GM12878 (cell line): ENCODE results near the gene NEUROD6. TPM values are rescaled to one million over a fixed set of nuclear protein-coding genes. Genes with fewer than 3 reads are reported as not detected.

Experiments used
- ATAC-seq: fragments of 200-7000 bp; cut with Tn5 transposase; 3 replicates; pipeline ENCODE4 v1.9.1; 2020; ENCODE audit warnings: mild to moderate bottlenecking, moderate library complexity
- BruUV-seq: library from RNA; stranded (reverse); fragments of 400-500 nt; replicated peaks from 2 replicates; lab custom pipeline; 2021; lab: Mats Ljungman, UMichigan
- CTCF ChIA-PET: fragments of 300-600 bp; sonication (Branson Sonifier 250); formaldehyde crosslinking; extraction: SDS; loops from one replicate; lab custom pipeline; 2021; ENCODE audit warnings: inconsistent platforms; lab: Yijun Ruan, JAX
- POLR2A ChIA-PET: fragments of 350-600 bp; formaldehyde crosslinking; extraction: SDS; loops from one replicate; lab custom pipeline; 2021; ENCODE audit warnings: inconsistent platforms; lab: Charles Lee
- RAD21 ChIA-PET: fragments of 300-600 bp; sonication (Branson Sonifier 250); formaldehyde crosslinking; loops from one replicate; lab custom pipeline; 2023; ENCODE audit warnings: antibody characterized with exemption; ENCODE audit not compliant: unreplicated experiment; lab: Charles Lee
- SMC1A ChIA-PET: fragments of 300-600 bp; sonication (Branson Sonifier 250); formaldehyde crosslinking; loops from one replicate; lab custom pipeline; 2023; ENCODE audit not compliant: unreplicated experiment, uncharacterized antibody; lab: Charles Lee
- DNase-seq: peaks from one replicate; pipeline ENCODE4 v3.0.0-alpha.2; 2011; ENCODE audit warnings: low read depth, low spot score
- FAIRE-seq: peaks from 3 replicates; lab custom pipeline; 2011; peaks lifted over from hg19 to GRCh38; lab: Jason Lieb, UNC
- H2AFZ ChIP-seq: 2 replicates; pipeline ENCODE4 v1.6.0; 2011; ENCODE audit warnings: low read depth, low read length, control low read depth; ENCODE audit not compliant: control insufficient read depth
- H3K27ac ChIP-seq: 2 replicates; pipeline ENCODE4 v1.5.1; 2011; ENCODE audit warnings: control low read depth; ENCODE audit not compliant: control insufficient read depth, insufficient read depth
- H3K27me3 ChIP-seq, 2 experiments: replicated peaks in 1 of 2; 2 replicates each; pipeline versions ENCODE4 v1.6.0 to v1.6.1; 2011; ENCODE audit warnings: low read length in 1 of 2; ENCODE audit not compliant: control insufficient read depth in 2 of 2, insufficient read depth in 2 of 2
- H3K36me3 ChIP-seq, 2 experiments: 2 replicates each; pipeline ENCODE4 v1.5.1; 2011; ENCODE audit warnings: low read length in 1 of 2; ENCODE audit not compliant: control insufficient read depth in 2 of 2, insufficient read depth in 2 of 2
- H3K4me1 ChIP-seq: 2 replicates; pipeline ENCODE4 v1.6.1; 2011; ENCODE audit warnings: mild to moderate bottlenecking, low read length, moderate library complexity, mixed read lengths; ENCODE audit not compliant: control insufficient read depth, insufficient read depth
- H3K4me2 ChIP-seq: 2 replicates; pipeline ENCODE4 v1.6.0; 2011; ENCODE audit warnings: control low read depth; ENCODE audit not compliant: control insufficient read depth, insufficient read depth
- H3K4me3 ChIP-seq: fragments of 200-600 bp; sonication (generic); 2 replicates; pipeline ENCODE4 v1.5.1; 2016
- H3K79me2 ChIP-seq: 2 replicates; pipeline ENCODE4 v1.6.0; 2011; ENCODE audit warnings: low read length; ENCODE audit not compliant: control insufficient read depth, insufficient read depth
- H3K9ac ChIP-seq: 2 replicates; pipeline ENCODE4 v1.8.0; 2011; ENCODE audit warnings: low read length, control low read depth, mixed read lengths; ENCODE audit not compliant: control insufficient read depth, insufficient read depth
- H3K9me3 ChIP-seq: replicated peaks from 3 replicates; pipeline ENCODE4 v1.5.1; 2011; ENCODE audit warnings: mild to moderate bottlenecking, low read length; ENCODE audit not compliant: control insufficient read depth, insufficient read depth
- H4K20me1 ChIP-seq: 2 replicates; pipeline ENCODE4 v1.6.0; 2011; ENCODE audit not compliant: control insufficient read depth, insufficient read depth
- EP300 ChIP-seq, 2 experiments: fragments of 150-350 bp in 1 of 2; IDR thresholded peaks; 2 replicates each; pipeline ENCODE4 v1.6.1; 2011 to 2012; ENCODE audit warnings: low read depth in 2 of 2, low read length in 2 of 2, borderline replicate concordance in 1 of 2, improper control_type of control experiment in 1 of 2, inconsistent platforms in 1 of 2; ENCODE audit not compliant: control insufficient read depth in 1 of 2
- NKRF ChIP-seq: fragments of 450-650 bp; conservative IDR thresholded peaks from 2 replicates; pipeline ENCODE4 v1.6.1; 2017; ENCODE audit warnings: mild to moderate bottlenecking, moderate library complexity
- NR2F1 ChIP-seq: fragments of 450-650 bp; conservative IDR thresholded peaks from 2 replicates; pipeline ENCODE4 v1.6.1; 2017; ENCODE audit warnings: mild to moderate bottlenecking
- RAD21 ChIP-seq: IDR thresholded peaks from 2 replicates; pipeline ENCODE4 v1.6.1; 2011; ENCODE audit warnings: mild to moderate bottlenecking, low read depth, low read length, moderate library complexity; ENCODE audit not compliant: insufficient read depth
- SMC3 ChIP-seq: IDR thresholded peaks from 2 replicates; pipeline ENCODE4 v1.6.1; 2011; ENCODE audit warnings: low read length, improper control_type of control experiment, borderline replicate concordance
- SPI1 ChIP-seq: IDR thresholded peaks from 2 replicates; pipeline ENCODE4 v1.6.1; 2011; ENCODE audit warnings: low read depth, mild to moderate bottlenecking, low read length, moderate library complexity, borderline replicate concordance; ENCODE audit not compliant: insufficient read depth
- ZBTB4 ChIP-seq: fragments of 450-650 bp; formaldehyde crosslinking; IDR thresholded peaks from 2 replicates; pipeline ENCODE4 v1.4.0; 2022; ENCODE audit warnings: mild to moderate bottlenecking, moderate library complexity
- ZBTB40 ChIP-seq: fragments of 450-650 bp; IDR thresholded peaks from 2 replicates; pipeline ENCODE4 v1.6.1; 2016; ENCODE audit warnings: mild to moderate bottlenecking, moderate library complexity, borderline replicate concordance
- ZSCAN29 ChIP-seq: fragments of 450-650 bp; IDR thresholded peaks from 2 replicates; pipeline ENCODE4 v1.6.1; 2017; ENCODE audit warnings: mild to moderate bottlenecking, moderate library complexity
- ZZZ3 ChIP-seq: IDR thresholded peaks from 2 replicates; pipeline ENCODE4 v1.6.1; 2011; ENCODE audit warnings: low read depth; ENCODE audit not compliant: control insufficient read depth, insufficient read length
- WGBS: methylation state at CpG from one replicate; pipeline ENCODE4 v1.1.6; 2016; ENCODE audit warnings: low lambda C conversion rate; ENCODE audit not compliant: insufficient replicate concordance, insufficient coverage; ENCODE audit errors: missing lambda C conversion rate; 5-methylcytosine and 5-hydroxymethylcytosine counted together
- in situ Hi-C: fragments of 300-500 bp; cut with MboI; formaldehyde crosslinking; loops from 9 replicates; pipeline ENCODE4 v1.14.3; 2018; ENCODE audit warnings: mixed read lengths
- intact Hi-C: fragments of 100-400 bp; cut with micrococcal nuclease; formaldehyde crosslinking; loops from one replicate; pipeline ENCODE4 v1.14.2; 2022; ENCODE audit not compliant: unreplicated experiment
- polyA plus RNA-seq, 11 experiments: library from polyadenylated mRNA; depleted of rRNA in 4 of 11; unstranded in 6 of 11; stranded (reverse) in 5 of 11; fragments of >200 nt; fragmentation: Nextera tagmentation in 4 of 11; fragmentation: Illumina TruSeq in 1 of 11; extraction: Ambion mirVana in 4 of 11; extraction: Trizol in 1 of 11; gene quantifications; 1 replicate in 1 of 11; 2 replicates in 10 of 11; pipeline versions ENCODE4 v1.2.1 to v1.2.3, GENCODE V29; 2011 to 2016; ENCODE audit warnings: inconsistent platforms in 2 of 11, missing spikeins in 2 of 11, low read depth in 1 of 11
- total RNA-seq, 4 experiments: library from RNA; depleted of rRNA in 3 of 4; stranded (reverse); fragments of >200 nt in 3 of 4; fragmentation: Illumina TruSeq in 1 of 4; extraction: Trizol in 1 of 4; gene quantifications; 2 replicates each; pipeline versions ENCODE4 v1.2.1 to v1.2.3, GENCODE V29; 2013 to 2021

NEUROD6 gene
- total and polyA plus RNA-seq, 10 of the 15 experiments (the other 5 are each of a cell fraction or from before 2014, with no cell fraction given): not detected

GRCh38 chr7:31373337-31374289, 33.1 kb upstream of the NEUROD6 start:
- intact Hi-C loops (loop anchor here (1.0 to 5.0 kb wide), 4 partner anchors 69 to 363 kb away; no protein-coding TSS in a partner anchor), in situ Hi-C loops (no loop called here)
- no peaks in the 10 kb centered on the region for H4K20me1 ChIP-seq
- no peaks in the 10 kb centered on the region for H3K4me1 ChIP-seq
- no peaks in the 10 kb centered on the region for H3K36me3 ChIP-seq
- H3K27me3 ChIP-seq: peaks cover 0 to 6% of the 10 kb centered on the region in 2 experiments; a peak in 1 of 4 replicates
- peak; percentile 52 for FAIRE-seq
- no peak overlapping the region for H3K4me2 ChIP-seq
- H3K9ac ChIP-seq: no peak overlapping the region
- ChIA-PET SMC1A (interaction anchor here (1.1 to 1.3 kb wide), 3 partner anchors 70 to 239 kb away, joined by 3 to 4 read pairs (median 3); no protein-coding TSS in a partner anchor), POLR2A (no interaction called here), CTCF (interaction anchor here (0.6 to 3.1 kb wide), 14 partner anchors 10 to 574 kb away, joined by 3 to 16 read pairs (median 4); no protein-coding TSS in a partner anchor), RAD21 (interaction anchor here (1.6 kb wide), 1 partner anchor 70 kb away, joined by 4 read pairs; no protein-coding TSS in a partner anchor)
- BruUV-seq: no TSS peak
- no peak overlapping the region; the same call in 1 of the 2 replicates for H2AFZ ChIP-seq
- no peak overlapping the region for H3K4me3 ChIP-seq
- DNase-seq: no peak
- ATAC-seq: peak; percentile 95
- H3K9me3 ChIP-seq: no peaks in the 10 kb centered on the region
- no peak overlapping the region for H3K27ac ChIP-seq
- no peaks in the 10 kb centered on the region for H3K79me2 ChIP-seq
- 28% methylated on average over 12 of the region's 12 CpGs for WGBS
- TF ChIP-seq SMC3: peak; percentile 60; the same call in 1 of the 2 replicates
- no peak for TF ChIP-seq ZBTB4 (CRISPR knock-in tag)
- TF ChIP-seq ZBTB40: no peak
- no peak for TF ChIP-seq NR2F1
- no peak for TF ChIP-seq EP300 (IDR thresholded peaks at IDR 0.05; ENCODE audit: borderline replicate concordance in 1 of 2, control insufficient read depth in 1 of 2, low read depth in 2 of 2, low read length in 2 of 2)
- TF ChIP-seq RAD21: peak; percentile 63
- TF ChIP-seq ZZZ3: no peak
- no peak for TF ChIP-seq NKRF
- TF ChIP-seq ZSCAN29: no peak
- no peak for TF ChIP-seq SPI1
